Testis (tissue), 3 donors: ENCODE results near the gene NIN. TPM values are rescaled to one million over a fixed set of nuclear protein-coding genes. Genes with fewer than 3 reads are reported as not detected.

ENCODE experiments used
- DNase-seq: peaks from one replicate; pipeline ENCODE4 v3.0.0-alpha.2; 2019
- H3K27ac ChIP-seq, 2 donors: fragments of 200-600 bp; sonication (generic); one replicate each; pipeline ENCODE4 v1.5.1; 2019
- H3K27me3 ChIP-seq: fragments of 200-600 bp; sonication (generic); one replicate; pipeline ENCODE4 v1.5.1; 2019
- H3K36me3 ChIP-seq: fragments of 200-600 bp; sonication (generic); one replicate; pipeline ENCODE4 v1.5.1; 2017; ENCODE audit warnings: low read depth; ENCODE audit errors: missing control alignments
- H3K4me1 ChIP-seq: fragments of 200-600 bp; sonication (generic); one replicate; pipeline ENCODE4 v1.5.1; 2019
- H3K4me3 ChIP-seq, 2 donors: fragments of 200-600 bp; sonication (generic); one replicate each; pipeline ENCODE4 v1.5.1; 2017 to 2019
- H3K9me3 ChIP-seq: fragments of 200-600 bp; sonication (generic); one replicate; pipeline ENCODE4 v1.5.1; 2017
- CTCF ChIP-seq, 3 experiments: fragments of 450-650 bp in 2 of 3; fragments of 200-600 bp in 1 of 3; sonication (generic) in 1 of 3; IDR thresholded peaks; one replicate each; pipeline ENCODE4 v1.5.1; 2016 to 2019; ENCODE audit warnings: antibody characterized with exemption in 3 of 3, mild to moderate bottlenecking in 2 of 3, moderate library complexity in 1 of 3
- POLR2A ChIP-seq: fragments of 450-650 bp; IDR thresholded peaks from one replicate; pipeline ENCODE4 v1.6.1; 2017; ENCODE audit warnings: antibody characterized with exemption, mild to moderate bottlenecking, moderate library complexity
- WGBS, 2 donors: methylation state at CpG; one replicate each; pipeline ENCODE4 v1.1.5; 2018; 5-methylcytosine and 5-hydroxymethylcytosine counted together
- intact Hi-C: fragments of 100-400 bp; cut with DNase I; formaldehyde crosslinking; loops from one replicate; pipeline ENCODE4 v1.15.1; 2023; ENCODE audit warnings: low total_unique reads
- polyA plus RNA-seq: library from polyadenylated mRNA; stranded (reverse); fragments of 350-450 nt; fragmentation: Illumina TruSeq; extraction: RNeasy Lipid Tissue Mini Kit (QIAGEN cat#74804); gene quantifications from one replicate; pipeline ENCODE4 v1.2.3, GENCODE V29; 2014; ENCODE audit warnings: low read depth, low replicate concordance; ENCODE audit not compliant: insufficient read depth
- total RNA-seq, 2 donors: library from RNA; depleted of rRNA; stranded (reverse); fragments of >200 nt; gene quantifications; one replicate each; pipeline ENCODE4 v1.2.3, GENCODE V29; 2016

NIN gene
- total and polyA plus RNA-seq, 3 donors from 2014 or later: 4.4 to 16.5 (median 9.3) TPM

- intact Hi-C loops: no loop called here
- TF ChIP-seq POLR2A: no peak
- TF ChIP-seq CTCF (IDR thresholded peaks at IDR 0.05): no peak
- Histone ChIP-seq H3K27me3 (no peaks in the 10 kb centered on the region), H3K4me1 (no peaks in the 10 kb centered on the region), H3K36me3 (no peaks in the 10 kb centered on the region), H3K27ac (no peak overlapping the region), H3K4me3 (no peak overlapping the region), H3K9me3 (no peaks in the 10 kb centered on the region)
- DNase-seq: no peak
- WGBS, 2 donors: 82 to 87% methylated on average over 5 of the region's 5 CpGs
These were observed 105.2 kb downstream of the NIN start for GRCh38 chr14:50725761-50726160.

- no peaks in the 10 kb centered on the region for H3K27me3 ChIP-seq
- no peak overlapping the region for H3K4me3 ChIP-seq
- WGBS, 2 donors: 98 to 100% methylated on average over 1 of the region's 1 CpG
- no peak overlapping the region for H3K27ac ChIP-seq
- no peaks in the 10 kb centered on the region for H3K36me3 ChIP-seq
- TF ChIP-seq POLR2A: no peak
- TF ChIP-seq CTCF (IDR thresholded peaks at IDR 0.05): no peak
- DNase-seq: no peak
- no peaks in the 10 kb centered on the region for H3K9me3 ChIP-seq
- H3K4me1 ChIP-seq: no peaks in the 10 kb centered on the region
- intact Hi-C loops: no loop called here
These were observed 110.8 kb downstream of the NIN start for GRCh38 chr14:50719911-50720759.

GRCh38 chr14:50718949-50719348, 112.0 kb downstream of the NIN start:
- no peaks in the 10 kb centered on the region for H3K36me3 ChIP-seq
- no peaks in the 10 kb centered on the region for H3K27me3 ChIP-seq
- DNase-seq: no peak
- H3K4me1 ChIP-seq: no peaks in the 10 kb centered on the region
- H3K27ac ChIP-seq: no peak overlapping the region
- no peak overlapping the region for H3K4me3 ChIP-seq
- WGBS, 2 donors: 67 to 73% methylated on average over 1 of the region's 1 CpG
- TF ChIP-seq CTCF (IDR thresholded peaks at IDR 0.05): no peak
- TF ChIP-seq POLR2A: no peak
- intact Hi-C loops: no loop called here
- H3K9me3 ChIP-seq: no peaks in the 10 kb centered on the region

DNA sequence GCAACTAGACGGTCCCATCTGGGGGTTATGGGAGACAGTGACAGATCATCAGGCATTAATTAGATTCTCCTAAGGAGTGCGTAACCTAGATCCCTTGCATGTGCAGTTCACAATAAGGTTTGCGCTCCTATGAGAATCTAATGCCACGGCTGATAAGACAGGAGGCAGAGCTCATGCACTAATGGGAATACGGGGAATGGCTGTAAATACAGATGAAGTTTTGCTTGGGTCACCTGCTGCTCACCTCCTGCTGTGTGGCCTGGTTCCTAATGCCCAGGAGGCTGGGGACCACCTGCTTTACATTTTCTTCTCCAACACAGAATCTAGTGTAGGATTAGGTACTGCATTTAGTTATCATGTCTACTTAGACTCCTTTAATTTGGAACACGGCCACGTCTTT, 113.2 kb downstream of the NIN start:
- Histone ChIP-seq H3K4me3 (no peak overlapping the region), H3K9me3 (no peaks in the 10 kb centered on the region), H3K4me1 (no peaks in the 10 kb centered on the region), H3K27me3 (no peaks in the 10 kb centered on the region), H3K27ac (no peak overlapping the region), H3K36me3 (no peaks in the 10 kb centered on the region)
- no peak for DNase-seq
- no peak for TF ChIP-seq CTCF (IDR thresholded peaks at IDR 0.05)
- TF ChIP-seq POLR2A: no peak
- WGBS, 2 donors: 67 to 71% methylated on average over 7 of the region's 7 CpGs
- intact Hi-C loops: no loop called here
